ENCODE measurements around the gene DLG2.

The DLG2 gene

GRCh38 chr11:83681031-83681781 is 1945.9 kb downstream of the DLG2 start:
- Mint-ChIP-seq H3K36me3 (no peaks in the 10 kb centered on the region), H3K27me3 (peaks cover 21 to 33% of the 10 kb centered on the region in 2 donors), H3K9me3 (no peaks in the 10 kb centered on the region), H3K4me3 (peak overlapping the region; percentile 5 to 36), H3K4me1 (peaks cover 0 to 4% of the 10 kb centered on the region in 2 donors), H3K27ac (no peak overlapping the region)
- ATAC-seq (replicated peaks) (peak in 1 of 2 donors; percentile 42), DNase-seq (no peak)

- peaks cover 0 to 4% of the 10 kb centered on the region in 2 donors for H3K4me1 Mint-ChIP-seq
- no peaks in the 10 kb centered on the region for H3K36me3 Mint-ChIP-seq
- no peaks in the 10 kb centered on the region for H3K9me3 Mint-ChIP-seq
- DNase-seq (no peak), ATAC-seq (replicated peaks) (no peak)
- H3K27ac Mint-ChIP-seq, result no peak overlapping the region
- H3K4me3 Mint-ChIP-seq, result no peak overlapping the region
- H3K27me3 Mint-ChIP-seq, result peaks cover 18 to 25% of the 10 kb centered on the region in 2 donors
Measured at GRCh38 chr11:83680321-83680720, 1946.8 kb downstream of the DLG2 start.

DNA sequence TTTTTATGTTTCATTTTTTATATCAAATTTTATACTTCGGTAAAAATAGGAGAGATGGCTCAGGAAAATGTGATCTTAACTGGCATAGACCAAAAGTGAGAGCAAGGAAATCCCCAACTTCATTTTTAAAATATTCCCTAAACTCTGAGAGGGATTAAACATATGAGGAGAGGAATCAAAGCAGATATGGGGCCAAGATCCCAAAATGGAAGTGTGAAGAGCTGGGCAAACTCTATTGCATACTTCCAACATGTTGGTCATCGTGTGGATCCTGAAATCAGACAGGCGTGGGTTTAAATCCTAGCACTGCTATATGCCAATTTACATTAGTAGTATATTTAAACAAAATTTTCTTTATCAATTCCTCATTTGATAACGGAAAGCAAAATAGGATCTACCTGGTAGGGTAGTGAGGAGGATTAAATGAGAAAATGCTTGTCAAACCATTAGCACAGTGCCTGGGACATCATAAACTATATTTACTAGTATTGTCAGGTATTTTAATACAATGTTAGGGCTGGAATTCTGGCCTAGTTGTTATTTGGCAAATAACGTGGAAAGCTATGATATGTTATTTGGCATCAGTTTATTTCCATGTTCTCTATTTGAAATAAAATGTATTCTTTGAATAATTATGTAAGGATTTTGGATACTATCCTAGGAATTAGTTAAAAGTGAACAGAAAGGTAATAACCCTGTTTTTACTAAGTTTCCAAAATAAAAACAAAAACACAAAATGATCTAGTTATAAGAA is 1948.1 kb downstream of the DLG2 start:
- peaks cover 17 to 23% of the 10 kb centered on the region in 2 donors for H3K27me3 Mint-ChIP-seq
- H3K4me3 Mint-ChIP-seq, result no peak overlapping the region
- H3K36me3 Mint-ChIP-seq, result no peaks in the 10 kb centered on the region
- ATAC-seq (replicated peaks) (no peak), DNase-seq (no peak)
- peaks cover 0 to 4% of the 10 kb centered on the region in 2 donors for H3K4me1 Mint-ChIP-seq
- no peaks in the 10 kb centered on the region for H3K9me3 Mint-ChIP-seq
- H3K27ac Mint-ChIP-seq, result no peak overlapping the region

- Mint-ChIP-seq H3K9me3 (no peaks in the 10 kb centered on the region), H3K27me3 (peaks cover 12 to 24% of the 10 kb centered on the region in 2 donors), H3K4me3 (no peak overlapping the region), H3K36me3 (no peaks in the 10 kb centered on the region), H3K27ac (no peak overlapping the region), H3K4me1 (peaks cover 0 to 4% of the 10 kb centered on the region in 2 donors)
- DNase-seq (no peak), ATAC-seq (replicated peaks) (no peak)
Measured at GRCh38 chr11:83677730-83678129, 1949.4 kb downstream of the DLG2 start.

- DNase-seq (no peak), ATAC-seq (replicated peaks) (no peak)
- peaks cover 0 to under 1% of the 10 kb centered on the region in 2 donors for H3K4me1 Mint-ChIP-seq
- no peaks in the 10 kb centered on the region for H3K36me3 Mint-ChIP-seq
- H3K27me3 Mint-ChIP-seq, result peaks cover 17 to 35% of the 10 kb centered on the region in 2 donors
- no peaks in the 10 kb centered on the region for H3K9me3 Mint-ChIP-seq
- no peak overlapping the region for H3K4me3 Mint-ChIP-seq
- no peak overlapping the region for H3K27ac Mint-ChIP-seq
Measured at GRCh38 chr11:83676056-83676601, 1951.0 kb downstream of the DLG2 start.

- Mint-ChIP-seq H3K4me1 (no peaks in the 10 kb centered on the region), H3K27ac (no peak overlapping the region), H3K27me3 (peaks cover 15 to 25% of the 10 kb centered on the region in 2 donors), H3K9me3 (no peaks in the 10 kb centered on the region), H3K36me3 (no peaks in the 10 kb centered on the region), H3K4me3 (no peak overlapping the region)
- DNase-seq (no peak), ATAC-seq (replicated peaks) (no peak)
Measured at GRCh38 chr11:83674102-83674896, 1952.8 kb downstream of the DLG2 start.

DNA sequence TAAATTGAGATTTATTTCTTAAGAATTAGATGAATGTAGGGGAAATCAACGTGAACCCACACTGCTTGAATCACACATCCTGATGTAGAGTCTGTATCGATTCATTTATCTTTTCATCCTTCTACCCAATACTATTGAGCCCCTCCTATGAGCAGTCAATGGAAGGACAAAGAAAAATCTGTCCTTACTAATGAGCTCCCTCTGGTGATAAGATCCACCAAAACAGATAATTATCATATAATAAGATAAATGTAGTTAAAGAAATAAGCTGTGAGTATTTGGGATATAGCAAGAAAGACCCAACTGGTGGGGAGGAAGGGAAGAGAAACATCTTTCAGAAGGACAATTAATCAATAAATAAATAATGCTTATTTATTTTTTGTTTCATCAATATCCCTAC is 1955.9 kb downstream of the DLG2 start:
- DNase-seq (no peak), ATAC-seq (replicated peaks) (no peak)
- Mint-ChIP-seq H3K27ac (no peak overlapping the region), H3K9me3 (no peaks in the 10 kb centered on the region), H3K4me3 (no peak overlapping the region), H3K4me1 (no peaks in the 10 kb centered on the region), H3K27me3 (peaks cover 18 to 19% of the 10 kb centered on the region in 2 donors), H3K36me3 (no peaks in the 10 kb centered on the region)

DNA sequence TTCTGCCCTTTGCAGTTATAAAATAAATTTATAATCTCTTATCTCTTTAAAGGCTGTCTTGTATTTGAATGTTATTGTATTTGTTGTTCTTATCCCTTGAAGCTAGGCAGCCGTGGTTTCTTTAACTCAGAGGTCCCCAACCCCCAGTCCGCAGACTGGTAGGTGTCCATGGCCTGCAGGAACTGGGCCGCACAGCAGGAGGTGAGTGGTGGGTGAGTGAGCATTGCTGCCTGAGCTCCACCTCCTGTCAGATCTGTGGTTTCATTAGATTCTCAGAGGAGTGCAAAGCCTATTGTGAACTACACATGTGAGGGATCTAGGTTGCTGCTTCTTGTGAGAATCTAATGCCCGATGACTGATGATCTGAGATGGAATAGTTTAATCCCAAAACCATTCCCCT is 1961.0 kb downstream of the DLG2 start:
- Mint-ChIP-seq H3K27me3 (peaks cover 13 to 15% of the 10 kb centered on the region in 2 donors), H3K4me1 (no peaks in the 10 kb centered on the region), H3K4me3 (no peak overlapping the region), H3K36me3 (no peaks in the 10 kb centered on the region), H3K27ac (no peak overlapping the region), H3K9me3 (no peaks in the 10 kb centered on the region)
- ATAC-seq (replicated peaks) (no peak), DNase-seq (no peak)

DNA sequence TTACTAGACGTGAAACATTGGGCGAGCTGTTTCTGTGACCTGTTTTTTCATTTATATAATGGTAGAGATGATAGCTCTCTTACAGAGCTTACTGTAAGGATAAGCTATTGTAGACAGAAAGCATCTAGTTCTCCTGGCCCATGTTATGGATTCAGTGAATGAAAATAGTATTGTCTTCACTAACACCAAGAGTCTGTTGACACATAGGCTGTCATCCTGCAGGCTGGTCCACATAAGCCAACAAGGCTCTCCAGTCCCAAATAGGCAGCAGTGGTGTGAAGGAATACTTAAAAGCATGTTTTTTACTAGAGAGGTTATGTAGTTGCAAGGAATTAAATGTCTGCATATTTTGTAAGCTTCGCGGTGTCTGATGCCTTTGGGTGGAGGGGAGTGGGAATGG is 1963.2 kb downstream of the DLG2 start:
- no peak overlapping the region for H3K27ac Mint-ChIP-seq
- peaks cover 13 to 15% of the 10 kb centered on the region in 2 donors for H3K27me3 Mint-ChIP-seq

GRCh38 chr11:83663446-83663845 is 1963.7 kb downstream of the DLG2 start:
- Mint-ChIP-seq H3K27me3 (peaks cover 13 to 15% of the 10 kb centered on the region in 2 donors), H3K27ac (no peak overlapping the region), H3K4me1 (no peaks in the 10 kb centered on the region), H3K36me3 (no peaks in the 10 kb centered on the region), H3K9me3 (no peaks in the 10 kb centered on the region), H3K4me3 (no peak overlapping the region)
- ATAC-seq (replicated peaks), result no peak
- no peak for DNase-seq

More for the DNA sequence above, 1963.2 kb downstream of the DLG2 start:
- H3K36me3 Mint-ChIP-seq, result no peaks in the 10 kb centered on the region
- ATAC-seq (replicated peaks) (no peak), DNase-seq (no peak)
- no peaks in the 10 kb centered on the region for H3K9me3 Mint-ChIP-seq
- no peak overlapping the region for H3K4me3 Mint-ChIP-seq
- H3K4me1 Mint-ChIP-seq, result no peaks in the 10 kb centered on the region

DNA sequence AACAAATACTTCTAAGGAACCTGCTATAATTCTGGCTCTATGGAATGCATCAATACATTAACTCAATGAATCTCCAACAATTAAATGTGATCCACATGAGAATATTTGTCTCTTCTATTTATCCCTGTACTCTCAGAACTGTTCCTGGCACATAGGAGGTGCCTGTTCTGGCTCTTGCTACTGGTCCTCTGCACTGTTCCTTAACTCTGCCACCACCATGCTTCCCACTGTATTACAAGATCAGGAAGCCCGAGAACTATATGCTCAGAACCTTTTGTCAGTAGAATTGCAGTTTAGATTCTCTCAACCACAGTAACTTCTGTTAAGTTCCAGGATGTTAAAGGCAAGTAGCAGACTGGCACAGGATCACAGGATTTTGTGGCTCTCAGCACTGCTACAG is 1964.7 kb downstream of the DLG2 start:
- Mint-ChIP-seq H3K4me1 (no peaks in the 10 kb centered on the region), H3K9me3 (no peaks in the 10 kb centered on the region), H3K36me3 (no peaks in the 10 kb centered on the region), H3K4me3 (no peak overlapping the region), H3K27ac (peak overlapping the region; percentile 2), H3K27me3 (peaks cover 13 to 15% of the 10 kb centered on the region in 2 donors)
- DNase-seq (no peak), ATAC-seq (replicated peaks) (no peak)

- ATAC-seq (replicated peaks), result no peak
- Mint-ChIP-seq H3K4me3 (no peak overlapping the region), H3K27me3 (peaks cover 13 to 15% of the 10 kb centered on the region in 2 donors), H3K4me1 (no peaks in the 10 kb centered on the region), H3K36me3 (no peaks in the 10 kb centered on the region), H3K27ac (no peak overlapping the region), H3K9me3 (no peaks in the 10 kb centered on the region)
- DNase-seq, result no peak
Measured at GRCh38 chr11:83661491-83662350, 1965.4 kb downstream of the DLG2 start.

GRCh38 chr11:83659466-83659865 is 1967.7 kb downstream of the DLG2 start:
- DNase-seq, result no peak
- Mint-ChIP-seq H3K4me1 (no peaks in the 10 kb centered on the region), H3K27ac (no peak overlapping the region), H3K9me3 (no peaks in the 10 kb centered on the region), H3K27me3 (peaks cover 8 to 16% of the 10 kb centered on the region in 2 donors), H3K4me3 (no peak overlapping the region), H3K36me3 (no peaks in the 10 kb centered on the region)
- no peak for ATAC-seq (replicated peaks)

Data from stimulated activated naive B cell treated with anti-CD40 and anti-IgM and Interleukin-4, amounts not matched to agents 10 μg/mL and 1 μg/mL and 100 μg/mL, for 72 hours (primary cell).